B cell (primary cell): ENCODE data around the gene DLG2. TPM values are rescaled to one million over a fixed set of nuclear protein-coding genes. Genes with fewer than 3 reads are reported as not detected.

Source experiments
- ATAC-seq: fragments of 200-7000 bp; cut with Tn5 transposase; one replicate; pipeline ENCODE4 v1.10.0; 2021; ENCODE audit warnings: low read depth, mild to moderate bottlenecking, moderate number of reproducible peaks, moderate library complexity
- CTCF ChIA-PET: fragments of 350-600 bp; sonication (Branson Sonifier 250); formaldehyde crosslinking; loops from one replicate; lab custom pipeline; 2021; ENCODE audit warnings: antibody characterized with exemption, inconsistent platforms; lab: Charles Lee
- POLR2A ChIA-PET: fragments of 350-600 bp; sonication (Branson Sonifier 250); formaldehyde crosslinking; loops from one replicate; lab custom pipeline; 2021; ENCODE audit warnings: antibody characterized with exemption; lab: Charles Lee
- DNase-seq: peaks from one replicate; pipeline ENCODE4 v3.0.0; 2013
- H2AFZ ChIP-seq: 2 replicates; pipeline ENCODE4 v1.6.1; 2012; ENCODE audit warnings: mild to moderate bottlenecking, low read depth, low read length; ENCODE audit not compliant: insufficient read depth, poor library complexity, severe bottlenecking
- H3K27ac ChIP-seq, 2 donors: 1 replicate in 1 of 2; 2 replicates in 1 of 2; pipeline ENCODE4 v1.5.1; 2012 to 2013; ENCODE audit warnings: low read length in 2 of 2, mild to moderate bottlenecking in 2 of 2, moderate library complexity in 1 of 2
- H3K27me3 ChIP-seq, 4 experiments: fragments of 200-600 bp in 1 of 4; sonication (generic) in 1 of 4; replicated peaks in 1 of 4; 1 replicate in 2 of 4; 2 replicates in 2 of 4; pipeline versions ENCODE4 v1.6.1 to v1.7.0; 2013 to 2016; ENCODE audit warnings: low read length in 3 of 4, mild to moderate bottlenecking in 2 of 4, mixed read lengths in 1 of 4, moderate library complexity in 1 of 4; ENCODE audit not compliant: insufficient read depth in 4 of 4, control insufficient read depth in 3 of 4; ENCODE audit errors: control extremely low read depth in 1 of 4
- H3K36me3 ChIP-seq, 2 experiments: replicated peaks in 1 of 2; 1 replicate in 1 of 2; 2 replicates in 1 of 2; pipeline versions ENCODE4 v1.6.1 to v1.7.1; 2013; ENCODE audit warnings: low read length in 1 of 2; ENCODE audit not compliant: insufficient read depth in 2 of 2, control insufficient read depth in 1 of 2; ENCODE audit errors: control extremely low read depth in 1 of 2, extremely low read depth in 1 of 2
- H3K4me1 ChIP-seq, 2 donors: fragments of 200-600 bp in 1 of 2; sonication (generic) in 1 of 2; 1 replicate in 1 of 2; 2 replicates in 1 of 2; pipeline versions ENCODE4 v1.5.1 to v1.6.1; 2013 to 2017; ENCODE audit warnings: low read length in 2 of 2; ENCODE audit not compliant: control insufficient read depth in 2 of 2, insufficient read depth in 2 of 2
- H3K4me2 ChIP-seq: replicated peaks from 2 replicates; pipeline ENCODE3; 2012; ENCODE audit warnings: mild to moderate bottlenecking, low read depth, low read length; ENCODE audit not compliant: poor library complexity, severe bottlenecking
- H3K4me3 ChIP-seq, 5 experiments: fragments of 200-600 bp in 1 of 5; sonication (generic) in 1 of 5; 1 replicate in 3 of 5; 2 replicates in 2 of 5; pipeline versions ENCODE4 v1.5.1 to v1.7.0; 2011 to 2016; ENCODE audit warnings: low read length in 4 of 5, mild to moderate bottlenecking in 4 of 5, low read depth in 2 of 5, control low read depth in 1 of 5, moderate library complexity in 1 of 5; ENCODE audit not compliant: insufficient read depth in 1 of 5; ENCODE audit errors: control extremely low read depth in 1 of 5, extremely low read depth in 1 of 5
- H3K79me2 ChIP-seq: fragments of 200-600 bp; sonication (generic); one replicate; pipeline ENCODE4 v1.6.0; 2016; ENCODE audit warnings: low read length; ENCODE audit not compliant: control insufficient read depth, insufficient read depth
- H3K9ac ChIP-seq: fragments of 200-600 bp; sonication (generic); 2 replicates; pipeline ENCODE4 v1.6.1; 2017; ENCODE audit warnings: mild to moderate bottlenecking, low read length, moderate library complexity
- H3K9me3 ChIP-seq, 3 donors: one replicate each; pipeline versions ENCODE4 v1.6.1 to v1.7.1; 2013; ENCODE audit warnings: low read length in 2 of 3; ENCODE audit not compliant: control insufficient read depth in 2 of 3, insufficient read depth in 1 of 3; ENCODE audit errors: control extremely low read depth in 1 of 3
- H4K20me1 ChIP-seq: 2 replicates; pipeline ENCODE4 v1.6.0; 2012; ENCODE audit warnings: mild to moderate bottlenecking, low read length; ENCODE audit not compliant: insufficient read depth, control insufficient read depth, poor library complexity, severe bottlenecking
- H3K27ac Mint-ChIP-seq: one replicate; pipeline ENCODE4 v1.8.0; 2021; ENCODE audit warnings: mixed read lengths
- H3K27me3 Mint-ChIP-seq: one replicate; pipeline ENCODE4 v1.8.0; 2021; ENCODE audit warnings: mixed read lengths
- H3K4me1 Mint-ChIP-seq: one replicate; pipeline ENCODE4 v1.8.0; 2021; ENCODE audit warnings: mixed read lengths
- H3K4me3 Mint-ChIP-seq: one replicate; pipeline ENCODE4 v1.8.0; 2021; ENCODE audit warnings: mixed read lengths
- H3K9me3 Mint-ChIP-seq: one replicate; pipeline ENCODE4 v1.8.0; 2022; ENCODE audit warnings: mixed read lengths; ENCODE audit not compliant: insufficient read depth
- EZH2 ChIP-seq: IDR thresholded peaks from 2 replicates; pipeline ENCODE4 v1.6.1; 2012; ENCODE audit warnings: borderline replicate concordance, low read depth, mild to moderate bottlenecking, moderate library complexity, low read length; ENCODE audit not compliant: insufficient read depth, poor library complexity, severe bottlenecking
- WGBS: methylation state at CpG from one replicate; pipeline ENCODE4 v1.1.5; 2013; ENCODE audit warnings: missing lambda C conversion rate; ENCODE audit not compliant: insufficient coverage; 5-methylcytosine and 5-hydroxymethylcytosine counted together
- intact Hi-C: fragments of 100-400 bp; cut with micrococcal nuclease; formaldehyde crosslinking; loops from one replicate; pipeline ENCODE4 v1.10.0; 2022
- polyA plus RNA-seq: library from polyadenylated mRNA; depleted of rRNA; stranded (reverse); fragments of >200 nt; gene quantifications from 2 replicates; pipeline ENCODE4 v1.2.3, GENCODE V29; 2012
- total RNA-seq, 2 donors: library from RNA; stranded (reverse); fragments of 120-200 nt in 1 of 2; gene quantifications; 1 replicate in 1 of 2; 2 replicates in 1 of 2; pipeline versions ENCODE4 v1.2.3 to v1.2.4, GENCODE V29; 2013 to 2022
- TF ChIP-seq, protein P1 (sequence below): fragments of 200-600 bp; IDR thresholded peaks from one replicate; pipeline ENCODE4 v1.8.0; 2022; ENCODE audit warnings: antibody characterized with exemption, mild to moderate bottlenecking

The DLG2 gene
- total and polyA plus RNA-seq, 2 donors (not counting 1 experiment from before 2014, with no cell fraction given), result 0.54 to 5.4 TPM

- H3K9me3 ChIP-seq, result no peaks in the 10 kb centered on the region
- H4K20me1 ChIP-seq, result no peaks in the 10 kb centered on the region
- intact Hi-C loops, result no loop called here
- CTCF ChIA-PET, result no interaction called here
- TF ChIP-seq EZH2, result no peak
- TF ChIP-seq, protein P1, sequence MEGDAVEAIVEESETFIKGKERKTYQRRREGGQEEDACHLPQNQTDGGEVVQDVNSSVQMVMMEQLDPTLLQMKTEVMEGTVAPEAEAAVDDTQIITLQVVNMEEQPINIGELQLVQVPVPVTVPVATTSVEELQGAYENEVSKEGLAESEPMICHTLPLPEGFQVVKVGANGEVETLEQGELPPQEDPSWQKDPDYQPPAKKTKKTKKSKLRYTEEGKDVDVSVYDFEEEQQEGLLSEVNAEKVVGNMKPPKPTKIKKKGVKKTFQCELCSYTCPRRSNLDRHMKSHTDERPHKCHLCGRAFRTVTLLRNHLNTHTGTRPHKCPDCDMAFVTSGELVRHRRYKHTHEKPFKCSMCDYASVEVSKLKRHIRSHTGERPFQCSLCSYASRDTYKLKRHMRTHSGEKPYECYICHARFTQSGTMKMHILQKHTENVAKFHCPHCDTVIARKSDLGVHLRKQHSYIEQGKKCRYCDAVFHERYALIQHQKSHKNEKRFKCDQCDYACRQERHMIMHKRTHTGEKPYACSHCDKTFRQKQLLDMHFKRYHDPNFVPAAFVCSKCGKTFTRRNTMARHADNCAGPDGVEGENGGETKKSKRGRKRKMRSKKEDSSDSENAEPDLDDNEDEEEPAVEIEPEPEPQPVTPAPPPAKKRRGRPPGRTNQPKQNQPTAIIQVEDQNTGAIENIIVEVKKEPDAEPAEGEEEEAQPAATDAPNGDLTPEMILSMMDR, result no peak
- no peak overlapping the region for H3K27ac ChIP-seq
- no peak overlapping the region for H3K4me2 ChIP-seq
- DNase-seq, result no peak
- H3K79me2 ChIP-seq, result no peaks in the 10 kb centered on the region
- H3K36me3 ChIP-seq, result no peaks in the 10 kb centered on the region
- 61% methylated on average over 2 of the region's 2 CpGs for WGBS
- no peak overlapping the region for H2AFZ ChIP-seq
- H3K27me3 ChIP-seq, result no peaks in the 10 kb centered on the region
- no peak for ATAC-seq
- H3K4me1 ChIP-seq, result no peaks in the 10 kb centered on the region
- Mint-ChIP-seq H3K4me1 (peaks cover 2% of the 10 kb centered on the region), H3K27ac (no peak overlapping the region), H3K9me3 (no peaks in the 10 kb centered on the region), H3K27me3 (no peaks in the 10 kb centered on the region), H3K4me3 (no peak overlapping the region)
- H3K4me3 ChIP-seq, result no peak overlapping the region
- POLR2A ChIA-PET, result no interaction called here
- no peak overlapping the region for H3K9ac ChIP-seq
These were observed 807.6 kb downstream of the DLG2 start for GRCh38 chr11:84819537-84819936.

DNA sequence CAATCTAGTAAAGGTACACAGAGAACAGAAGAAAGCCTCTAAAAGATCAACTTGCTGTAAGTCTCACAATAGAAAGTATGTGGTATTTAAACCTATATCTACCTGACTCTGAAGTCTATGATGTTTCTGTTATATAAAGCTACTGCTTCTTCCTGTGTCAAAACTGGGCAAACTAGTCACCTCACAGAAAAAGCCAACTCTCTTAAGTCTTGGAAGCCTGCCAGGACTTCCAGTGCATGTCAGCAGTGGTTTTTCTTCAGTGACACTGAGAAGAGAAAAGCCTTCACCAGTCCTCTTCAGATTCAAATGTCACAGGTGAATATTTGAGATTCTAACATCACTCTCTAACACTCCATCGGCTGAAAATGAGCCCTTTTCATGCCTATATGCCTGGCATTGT, 808.0 kb downstream of the DLG2 start:
- H3K27me3 Mint-ChIP-seq, result no peaks in the 10 kb centered on the region
- Histone ChIP-seq H3K4me3 (no peak overlapping the region), H4K20me1 (no peaks in the 10 kb centered on the region), H3K36me3 (no peaks in the 10 kb centered on the region), H3K4me1 (no peaks in the 10 kb centered on the region), H3K9ac (no peak overlapping the region), H2AFZ (no peak overlapping the region), H3K27ac (no peak overlapping the region), H3K79me2 (no peaks in the 10 kb centered on the region), H3K27me3 (no peaks in the 10 kb centered on the region), H3K4me2 (no peak overlapping the region), H3K9me3 (no peaks in the 10 kb centered on the region)
- ATAC-seq, result no peak
- H3K9me3 Mint-ChIP-seq, result no peaks in the 10 kb centered on the region
- no peak overlapping the region for H3K27ac Mint-ChIP-seq
- no peak overlapping the region for H3K4me3 Mint-ChIP-seq
- H3K4me1 Mint-ChIP-seq, result peaks cover 2% of the 10 kb centered on the region
- intact Hi-C loops, result no loop called here
- CTCF ChIA-PET, result no interaction called here
- POLR2A ChIA-PET, result no interaction called here
- WGBS, result 89% methylated on average over 1 of the region's 1 CpG
- TF ChIP-seq EZH2, result no peak
- TF ChIP-seq, protein P1, result no peak
- DNase-seq, result no peak
